ENCODE measurements around the gene ZNF552. TPM values are rescaled to one million over a fixed set of nuclear protein-coding genes. Genes with fewer than 3 reads are reported as not detected.

ZNF552 gene
- total and polyA plus RNA-seq, 2 of the 13 experiments (the other 11 are each of a cell fraction or from before 2014, with no cell fraction given), result 8.1 to 16.6 TPM

GRCh38 chr19:57814505-57815246 is at the start of gene ZNF552 (continued):
- peak; percentile 39; the same call in 1 of the 2 replicates for TF ChIP-seq RXRA (CRISPR knock-in tag; IDR thresholded peaks at IDR 0.05)
- no peak for TF ChIP-seq NBN (conservative IDR thresholded peaks at IDR 0.05)
- TF ChIP-seq HCFC1 (IDR thresholded peaks at IDR 0.05; ENCODE audit: low read depth, low read length), result peak; percentile 93
- no peak for TF ChIP-seq KIAA2018 (CRISPR knock-in tag; IDR thresholded peaks at IDR 0.05; ENCODE audit: borderline replicate concordance)
- TF ChIP-seq ZNF34 (CRISPR knock-in tag; IDR thresholded peaks at IDR 0.05; ENCODE audit: borderline replicate concordance), result 0 out of 2 replicates have a peak, but pooled peaks have one; percentile 49
- TF ChIP-seq ZNF354B (CRISPR knock-in tag; IDR thresholded peaks at IDR 0.05), result no peak
- no peak for TF ChIP-seq RELA (CRISPR knock-in tag; IDR thresholded peaks at IDR 0.05)
- no peak for TF ChIP-seq ZNF564 (CRISPR knock-in tag; IDR thresholded peaks at IDR 0.05)
- TF ChIP-seq ZNF788 (CRISPR knock-in tag; IDR thresholded peaks at IDR 0.05; ENCODE audit: borderline replicate concordance), result no peak; the same call in 1 of the 2 replicates
- TF ChIP-seq ELF4 (CRISPR knock-in tag; IDR thresholded peaks at IDR 0.05; ENCODE audit: borderline replicate concordance), result peak; percentile 91
- TF ChIP-seq ZNF275 (CRISPR knock-in tag; IDR thresholded peaks at IDR 0.05; ENCODE audit: borderline replicate concordance), result no peak; the same call in 1 of the 2 replicates
- TF ChIP-seq TIGD3 (CRISPR knock-in tag; IDR thresholded peaks at IDR 0.05; ENCODE audit: borderline replicate concordance), result no peak
- TF ChIP-seq PAXIP1 (CRISPR knock-in tag; conservative IDR thresholded peaks at IDR 0.05), result peak; percentile 6; the same call in 1 of the 2 replicates
- no peak; the same call in 1 of the 2 replicates for TF ChIP-seq NCOR1 (IDR thresholded peaks at IDR 0.05; ENCODE audit: borderline replicate concordance, low read length)
